ENCODE results near the gene TYK2. TPM values are rescaled to one million over a fixed set of nuclear protein-coding genes. Genes with fewer than 3 reads are reported as not detected.

The TYK2 gene
- total and polyA plus RNA-seq, 9 of the 15 experiments (the other 6 are each of a cell fraction or from before 2014, with no cell fraction given), result 15.0 to 182 (median 85.9) TPM

DNA sequence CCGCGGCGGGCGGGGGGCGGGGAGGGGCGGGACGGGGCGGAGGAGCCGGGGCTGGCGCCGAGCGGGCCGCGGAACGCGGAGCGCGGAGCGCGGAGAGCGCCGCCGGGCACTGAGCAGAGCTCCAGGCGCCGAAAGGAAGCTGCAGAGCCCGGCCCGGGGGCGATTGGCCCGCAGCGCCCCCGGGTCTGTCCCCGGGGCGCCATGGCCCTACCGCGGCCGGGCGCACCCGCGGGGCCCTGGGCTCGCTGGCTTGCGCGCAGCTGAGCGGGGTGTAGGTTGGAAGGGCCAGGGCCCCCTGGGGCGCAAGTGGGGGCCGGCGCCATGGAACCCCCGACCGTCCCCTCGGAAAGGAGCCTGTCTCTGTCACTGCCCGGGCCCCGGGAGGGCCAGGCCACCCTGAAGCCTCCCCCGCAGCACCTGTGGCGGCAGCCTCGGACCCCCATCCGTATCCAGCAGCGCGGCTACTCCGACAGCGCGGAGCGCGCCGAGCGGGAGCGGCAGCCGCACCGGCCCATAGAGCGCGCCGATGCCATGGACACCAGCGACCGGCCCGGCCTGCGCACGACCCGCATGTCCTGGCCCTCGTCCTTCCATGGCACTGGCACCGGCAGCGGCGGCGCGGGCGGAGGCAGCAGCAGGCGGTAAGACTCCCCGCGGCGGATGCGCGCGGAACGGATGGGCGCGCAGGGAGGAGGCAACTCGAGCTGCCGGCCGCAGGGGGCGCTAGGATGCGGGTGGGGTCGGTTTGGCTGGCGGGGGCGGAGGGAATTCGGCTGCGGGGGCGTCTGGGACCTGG, 40.3 kb upstream of the TYK2 start, which contains the start of gene PDE4A (continued):
- TF ChIP-seq, protein P1, sequence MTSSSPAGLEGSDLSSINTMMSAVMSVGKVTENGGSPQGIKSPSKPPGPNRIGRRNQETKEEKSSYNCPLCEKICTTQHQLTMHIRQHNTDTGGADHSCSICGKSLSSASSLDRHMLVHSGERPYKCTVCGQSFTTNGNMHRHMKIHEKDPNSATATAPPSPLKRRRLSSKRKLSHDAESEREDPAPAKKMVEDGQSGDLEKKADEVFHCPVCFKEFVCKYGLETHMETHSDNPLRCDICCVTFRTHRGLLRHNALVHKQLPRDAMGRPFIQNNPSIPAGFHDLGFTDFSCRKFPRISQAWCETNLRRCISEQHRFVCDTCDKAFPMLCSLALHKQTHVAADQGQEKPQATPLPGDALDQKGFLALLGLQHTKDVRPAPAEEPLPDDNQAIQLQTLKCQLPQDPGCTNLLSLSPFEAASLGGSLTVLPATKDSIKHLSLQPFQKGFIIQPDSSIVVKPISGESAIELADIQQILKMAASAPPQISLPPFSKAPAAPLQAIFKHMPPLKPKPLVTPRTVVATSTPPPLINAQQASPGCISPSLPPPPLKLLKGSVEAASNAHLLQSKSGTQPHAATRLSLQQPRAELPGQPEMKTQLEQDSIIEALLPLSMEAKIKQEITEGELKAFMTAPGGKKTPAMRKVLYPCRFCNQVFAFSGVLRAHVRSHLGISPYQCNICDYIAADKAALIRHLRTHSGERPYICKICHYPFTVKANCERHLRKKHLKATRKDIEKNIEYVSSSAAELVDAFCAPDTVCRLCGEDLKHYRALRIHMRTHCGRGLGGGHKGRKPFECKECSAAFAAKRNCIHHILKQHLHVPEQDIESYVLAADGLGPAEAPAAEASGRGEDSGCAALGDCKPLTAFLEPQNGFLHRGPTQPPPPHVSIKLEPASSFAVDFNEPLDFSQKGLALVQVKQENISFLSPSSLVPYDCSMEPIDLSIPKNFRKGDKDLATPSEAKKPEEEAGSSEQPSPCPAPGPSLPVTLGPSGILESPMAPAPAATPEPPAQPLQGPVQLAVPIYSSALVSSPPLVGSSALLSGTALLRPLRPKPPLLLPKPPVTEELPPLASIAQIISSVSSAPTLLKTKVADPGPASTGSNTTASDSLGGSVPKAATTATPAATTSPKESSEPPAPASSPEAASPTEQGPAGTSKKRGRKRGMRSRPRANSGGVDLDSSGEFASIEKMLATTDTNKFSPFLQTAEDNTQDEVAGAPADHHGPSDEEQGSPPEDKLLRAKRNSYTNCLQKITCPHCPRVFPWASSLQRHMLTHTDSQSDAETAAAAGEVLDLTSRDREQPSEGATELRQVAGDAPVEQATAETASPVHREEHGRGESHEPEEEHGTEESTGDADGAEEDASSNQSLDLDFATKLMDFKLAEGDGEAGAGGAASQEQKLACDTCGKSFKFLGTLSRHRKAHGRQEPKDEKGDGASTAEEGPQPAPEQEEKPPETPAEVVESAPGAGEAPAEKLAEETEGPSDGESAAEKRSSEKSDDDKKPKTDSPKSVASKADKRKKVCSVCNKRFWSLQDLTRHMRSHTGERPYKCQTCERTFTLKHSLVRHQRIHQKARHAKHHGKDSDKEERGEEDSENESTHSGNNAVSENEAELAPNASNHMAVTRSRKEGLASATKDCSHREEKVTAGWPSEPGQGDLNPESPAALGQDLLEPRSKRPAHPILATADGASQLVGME (CRISPR knock-in tag; IDR thresholded peaks at IDR 0.05), result no peak
- TF ChIP-seq, protein P2, sequence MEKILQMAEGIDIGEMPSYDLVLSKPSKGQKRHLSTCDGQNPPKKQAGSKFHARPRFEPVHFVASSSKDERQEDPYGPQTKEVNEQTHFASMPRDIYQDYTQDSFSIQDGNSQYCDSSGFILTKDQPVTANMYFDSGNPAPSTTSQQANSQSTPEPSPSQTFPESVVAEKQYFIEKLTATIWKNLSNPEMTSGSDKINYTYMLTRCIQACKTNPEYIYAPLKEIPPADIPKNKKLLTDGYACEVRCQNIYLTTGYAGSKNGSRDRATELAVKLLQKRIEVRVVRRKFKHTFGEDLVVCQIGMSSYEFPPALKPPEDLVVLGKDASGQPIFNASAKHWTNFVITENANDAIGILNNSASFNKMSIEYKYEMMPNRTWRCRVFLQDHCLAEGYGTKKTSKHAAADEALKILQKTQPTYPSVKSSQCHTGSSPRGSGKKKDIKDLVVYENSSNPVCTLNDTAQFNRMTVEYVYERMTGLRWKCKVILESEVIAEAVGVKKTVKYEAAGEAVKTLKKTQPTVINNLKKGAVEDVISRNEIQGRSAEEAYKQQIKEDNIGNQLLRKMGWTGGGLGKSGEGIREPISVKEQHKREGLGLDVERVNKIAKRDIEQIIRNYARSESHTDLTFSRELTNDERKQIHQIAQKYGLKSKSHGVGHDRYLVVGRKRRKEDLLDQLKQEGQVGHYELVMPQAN (IDR thresholded peaks at IDR 0.05; ENCODE audit: borderline replicate concordance), result no peak
- TF ChIP-seq MTA1 (IDR thresholded peaks at IDR 0.05; ENCODE audit: borderline replicate concordance), result no peak
- TF ChIP-seq, protein P3, sequence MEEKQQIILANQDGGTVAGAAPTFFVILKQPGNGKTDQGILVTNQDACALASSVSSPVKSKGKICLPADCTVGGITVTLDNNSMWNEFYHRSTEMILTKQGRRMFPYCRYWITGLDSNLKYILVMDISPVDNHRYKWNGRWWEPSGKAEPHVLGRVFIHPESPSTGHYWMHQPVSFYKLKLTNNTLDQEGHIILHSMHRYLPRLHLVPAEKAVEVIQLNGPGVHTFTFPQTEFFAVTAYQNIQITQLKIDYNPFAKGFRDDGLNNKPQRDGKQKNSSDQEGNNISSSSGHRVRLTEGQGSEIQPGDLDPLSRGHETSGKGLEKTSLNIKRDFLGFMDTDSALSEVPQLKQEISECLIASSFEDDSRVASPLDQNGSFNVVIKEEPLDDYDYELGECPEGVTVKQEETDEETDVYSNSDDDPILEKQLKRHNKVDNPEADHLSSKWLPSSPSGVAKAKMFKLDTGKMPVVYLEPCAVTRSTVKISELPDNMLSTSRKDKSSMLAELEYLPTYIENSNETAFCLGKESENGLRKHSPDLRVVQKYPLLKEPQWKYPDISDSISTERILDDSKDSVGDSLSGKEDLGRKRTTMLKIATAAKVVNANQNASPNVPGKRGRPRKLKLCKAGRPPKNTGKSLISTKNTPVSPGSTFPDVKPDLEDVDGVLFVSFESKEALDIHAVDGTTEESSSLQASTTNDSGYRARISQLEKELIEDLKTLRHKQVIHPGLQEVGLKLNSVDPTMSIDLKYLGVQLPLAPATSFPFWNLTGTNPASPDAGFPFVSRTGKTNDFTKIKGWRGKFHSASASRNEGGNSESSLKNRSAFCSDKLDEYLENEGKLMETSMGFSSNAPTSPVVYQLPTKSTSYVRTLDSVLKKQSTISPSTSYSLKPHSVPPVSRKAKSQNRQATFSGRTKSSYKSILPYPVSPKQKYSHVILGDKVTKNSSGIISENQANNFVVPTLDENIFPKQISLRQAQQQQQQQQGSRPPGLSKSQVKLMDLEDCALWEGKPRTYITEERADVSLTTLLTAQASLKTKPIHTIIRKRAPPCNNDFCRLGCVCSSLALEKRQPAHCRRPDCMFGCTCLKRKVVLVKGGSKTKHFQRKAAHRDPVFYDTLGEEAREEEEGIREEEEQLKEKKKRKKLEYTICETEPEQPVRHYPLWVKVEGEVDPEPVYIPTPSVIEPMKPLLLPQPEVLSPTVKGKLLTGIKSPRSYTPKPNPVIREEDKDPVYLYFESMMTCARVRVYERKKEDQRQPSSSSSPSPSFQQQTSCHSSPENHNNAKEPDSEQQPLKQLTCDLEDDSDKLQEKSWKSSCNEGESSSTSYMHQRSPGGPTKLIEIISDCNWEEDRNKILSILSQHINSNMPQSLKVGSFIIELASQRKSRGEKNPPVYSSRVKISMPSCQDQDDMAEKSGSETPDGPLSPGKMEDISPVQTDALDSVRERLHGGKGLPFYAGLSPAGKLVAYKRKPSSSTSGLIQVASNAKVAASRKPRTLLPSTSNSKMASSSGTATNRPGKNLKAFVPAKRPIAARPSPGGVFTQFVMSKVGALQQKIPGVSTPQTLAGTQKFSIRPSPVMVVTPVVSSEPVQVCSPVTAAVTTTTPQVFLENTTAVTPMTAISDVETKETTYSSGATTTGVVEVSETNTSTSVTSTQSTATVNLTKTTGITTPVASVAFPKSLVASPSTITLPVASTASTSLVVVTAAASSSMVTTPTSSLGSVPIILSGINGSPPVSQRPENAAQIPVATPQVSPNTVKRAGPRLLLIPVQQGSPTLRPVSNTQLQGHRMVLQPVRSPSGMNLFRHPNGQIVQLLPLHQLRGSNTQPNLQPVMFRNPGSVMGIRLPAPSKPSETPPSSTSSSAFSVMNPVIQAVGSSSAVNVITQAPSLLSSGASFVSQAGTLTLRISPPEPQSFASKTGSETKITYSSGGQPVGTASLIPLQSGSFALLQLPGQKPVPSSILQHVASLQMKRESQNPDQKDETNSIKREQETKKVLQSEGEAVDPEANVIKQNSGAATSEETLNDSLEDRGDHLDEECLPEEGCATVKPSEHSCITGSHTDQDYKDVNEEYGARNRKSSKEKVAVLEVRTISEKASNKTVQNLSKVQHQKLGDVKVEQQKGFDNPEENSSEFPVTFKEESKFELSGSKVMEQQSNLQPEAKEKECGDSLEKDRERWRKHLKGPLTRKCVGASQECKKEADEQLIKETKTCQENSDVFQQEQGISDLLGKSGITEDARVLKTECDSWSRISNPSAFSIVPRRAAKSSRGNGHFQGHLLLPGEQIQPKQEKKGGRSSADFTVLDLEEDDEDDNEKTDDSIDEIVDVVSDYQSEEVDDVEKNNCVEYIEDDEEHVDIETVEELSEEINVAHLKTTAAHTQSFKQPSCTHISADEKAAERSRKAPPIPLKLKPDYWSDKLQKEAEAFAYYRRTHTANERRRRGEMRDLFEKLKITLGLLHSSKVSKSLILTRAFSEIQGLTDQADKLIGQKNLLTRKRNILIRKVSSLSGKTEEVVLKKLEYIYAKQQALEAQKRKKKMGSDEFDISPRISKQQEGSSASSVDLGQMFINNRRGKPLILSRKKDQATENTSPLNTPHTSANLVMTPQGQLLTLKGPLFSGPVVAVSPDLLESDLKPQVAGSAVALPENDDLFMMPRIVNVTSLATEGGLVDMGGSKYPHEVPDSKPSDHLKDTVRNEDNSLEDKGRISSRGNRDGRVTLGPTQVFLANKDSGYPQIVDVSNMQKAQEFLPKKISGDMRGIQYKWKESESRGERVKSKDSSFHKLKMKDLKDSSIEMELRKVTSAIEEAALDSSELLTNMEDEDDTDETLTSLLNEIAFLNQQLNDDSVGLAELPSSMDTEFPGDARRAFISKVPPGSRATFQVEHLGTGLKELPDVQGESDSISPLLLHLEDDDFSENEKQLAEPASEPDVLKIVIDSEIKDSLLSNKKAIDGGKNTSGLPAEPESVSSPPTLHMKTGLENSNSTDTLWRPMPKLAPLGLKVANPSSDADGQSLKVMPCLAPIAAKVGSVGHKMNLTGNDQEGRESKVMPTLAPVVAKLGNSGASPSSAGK (IDR thresholded peaks at IDR 0.05), result no peak

Measured in K562 (cell line).